ENCODE results near the gene ANKRD11.

Gene ANKRD11

GRCh38 chr16:89287777-89288576 is 202.4 kb downstream of the ANKRD11 start:
- H2BK15ac ChIP-seq (replicated peaks; ENCODE audit: low read depth), result no peak overlapping the region
- H4K5ac ChIP-seq (ENCODE audit: low read length), result no peak overlapping the region
- no peak for DNase-seq
- H3K4me2 ChIP-seq (ENCODE audit: low read length), result no peak overlapping the region
- H2AK5ac ChIP-seq (ENCODE audit: low read length), result no peak overlapping the region
- no peak overlapping the region for H3K27ac ChIP-seq (ENCODE audit: low read depth, low read length)
- peaks cover 15% of the 10 kb centered on the region for H3K79me2 ChIP-seq (ENCODE audit: control insufficient read depth, insufficient read depth, low read length)
- no peak overlapping the region for H3K9ac ChIP-seq (ENCODE audit: low read length)
- H4K8ac ChIP-seq (ENCODE audit: low read depth, low read length), result no peak overlapping the region
- H3K4me3 ChIP-seq (ENCODE audit: low read length), result no peak overlapping the region
- H3K4me1 ChIP-seq (ENCODE audit: control insufficient read depth, low read depth, low read length), result peaks cover 22% of the 10 kb centered on the region
- H3K79me1 ChIP-seq (ENCODE audit: low read length), result peaks cover 23% of the 10 kb centered on the region
- H3K4ac ChIP-seq (ENCODE audit: low read depth, low read length), result no peak overlapping the region
- H3K27me3 ChIP-seq (ENCODE audit: insufficient read depth, low read length, poor library complexity), result no peaks in the 10 kb centered on the region
- H3K56ac ChIP-seq (ENCODE audit: low read length), result no peak overlapping the region
- no peak overlapping the region for H3K23ac ChIP-seq (ENCODE audit: low read length)
- peaks cover 16% of the 10 kb centered on the region for H3K36me3 ChIP-seq (ENCODE audit: control insufficient read depth, insufficient read depth, low read length)
- H2BK120ac ChIP-seq (ENCODE audit: low read depth, low read length), result no peak overlapping the region
- no CpG with 5 or more reads among the region's 30 CpGs for WGBS (ENCODE audit: extremely low coverage, insufficient coverage, low lambda C conversion rate)
- no peak overlapping the region for H3K18ac ChIP-seq (ENCODE audit: low read length)
- no peak overlapping the region for H2BK5ac ChIP-seq (ENCODE audit: low read length)

- Histone ChIP-seq H2AK5ac (ENCODE audit: low read length) (no peak overlapping the region), H3K4me3 (ENCODE audit: low read length) (no peak overlapping the region), H3K4ac (ENCODE audit: low read depth, low read length) (no peak overlapping the region), H4K5ac (ENCODE audit: low read length) (no peak overlapping the region), H2BK120ac (ENCODE audit: low read depth, low read length) (no peak overlapping the region), H3K23ac (ENCODE audit: low read length) (no peak overlapping the region), H2BK5ac (ENCODE audit: low read length) (no peak overlapping the region), H3K4me1 (ENCODE audit: control insufficient read depth, low read depth, low read length) (peaks cover 4% of the 10 kb centered on the region), H4K8ac (ENCODE audit: low read depth, low read length) (no peak overlapping the region), H3K4me2 (ENCODE audit: low read length) (no peak overlapping the region), H3K56ac (ENCODE audit: low read length) (no peak overlapping the region), H3K79me1 (ENCODE audit: low read length) (peaks cover 17% of the 10 kb centered on the region), H3K18ac (ENCODE audit: low read length) (no peak overlapping the region), H3K79me2 (ENCODE audit: control insufficient read depth, insufficient read depth, low read length) (peaks cover 5% of the 10 kb centered on the region), H3K27me3 (ENCODE audit: insufficient read depth, low read length, poor library complexity) (no peaks in the 10 kb centered on the region), H2BK15ac (replicated peaks; ENCODE audit: low read depth) (no peak overlapping the region), H3K36me3 (ENCODE audit: control insufficient read depth, insufficient read depth, low read length) (peaks cover 18% of the 10 kb centered on the region), H3K27ac (ENCODE audit: low read depth, low read length) (no peak overlapping the region), H3K9ac (ENCODE audit: low read length) (no peak overlapping the region)
- no peak for DNase-seq
- no CpG with 5 or more reads among the region's 25 CpGs for WGBS (ENCODE audit: extremely low coverage, insufficient coverage, low lambda C conversion rate)
Measured at GRCh38 chr16:89286096-89286495, 204.3 kb downstream of the ANKRD11 start.

GRCh38 chr16:89285381-89285780 is 205.0 kb downstream of the ANKRD11 start:
- Histone ChIP-seq H3K4me3 (ENCODE audit: low read length) (no peak overlapping the region), H2AK5ac (ENCODE audit: low read length) (no peak overlapping the region), H3K79me1 (ENCODE audit: low read length) (peaks cover 15% of the 10 kb centered on the region), H3K9ac (ENCODE audit: low read length) (no peak overlapping the region), H2BK5ac (ENCODE audit: low read length) (no peak overlapping the region), H3K18ac (ENCODE audit: low read length) (no peak overlapping the region), H3K4ac (ENCODE audit: low read depth, low read length) (no peak overlapping the region), H4K8ac (ENCODE audit: low read depth, low read length) (no peak overlapping the region), H3K4me2 (ENCODE audit: low read length) (no peak overlapping the region), H3K36me3 (ENCODE audit: control insufficient read depth, insufficient read depth, low read length) (peaks cover 18% of the 10 kb centered on the region), H3K27ac (ENCODE audit: low read depth, low read length) (no peak overlapping the region), H3K23ac (ENCODE audit: low read length) (no peak overlapping the region), H2BK15ac (replicated peaks; ENCODE audit: low read depth) (no peak overlapping the region), H3K79me2 (ENCODE audit: control insufficient read depth, insufficient read depth, low read length) (peaks cover 2% of the 10 kb centered on the region), H3K56ac (ENCODE audit: low read length) (no peak overlapping the region), H3K4me1 (ENCODE audit: control insufficient read depth, low read depth, low read length) (no peaks in the 10 kb centered on the region), H3K27me3 (ENCODE audit: insufficient read depth, low read length, poor library complexity) (no peaks in the 10 kb centered on the region), H4K5ac (ENCODE audit: low read length) (no peak overlapping the region), H2BK120ac (ENCODE audit: low read depth, low read length) (no peak overlapping the region)
- no peak for DNase-seq
- WGBS (ENCODE audit: extremely low coverage, insufficient coverage, low lambda C conversion rate), result no CpG with 5 or more reads among the region's 17 CpGs

DNA sequence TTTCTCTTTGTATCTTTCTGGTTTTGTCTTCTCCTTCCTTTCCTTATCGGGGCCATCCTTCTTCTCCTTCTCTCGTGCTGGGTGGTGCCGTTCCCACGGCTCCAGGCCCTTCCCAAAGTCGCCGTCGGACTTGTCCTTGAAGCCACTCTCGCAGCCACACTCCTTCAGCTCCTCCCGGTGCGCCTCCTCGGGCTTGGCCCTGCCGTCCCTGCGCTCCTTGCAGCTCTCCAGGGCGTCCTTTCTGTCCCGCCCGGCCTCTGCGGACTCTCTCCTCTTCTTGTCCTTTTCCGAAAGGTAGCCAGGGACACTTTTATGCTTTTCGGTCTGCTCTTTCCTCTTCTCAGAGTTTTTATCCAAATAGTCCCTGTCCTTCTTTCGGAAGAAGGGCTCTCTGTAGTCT is 206.9 kb downstream of the ANKRD11 start:
- Histone ChIP-seq H3K4me2 (ENCODE audit: low read length) (no peak overlapping the region), H3K27ac (ENCODE audit: low read depth, low read length) (no peak overlapping the region), H3K79me2 (ENCODE audit: control insufficient read depth, insufficient read depth, low read length) (no peaks in the 10 kb centered on the region), H3K23ac (ENCODE audit: low read length) (no peak overlapping the region), H2BK120ac (ENCODE audit: low read depth, low read length) (no peak overlapping the region), H3K9ac (ENCODE audit: low read length) (no peak overlapping the region), H3K4me1 (ENCODE audit: control insufficient read depth, low read depth, low read length) (no peaks in the 10 kb centered on the region), H2AK5ac (ENCODE audit: low read length) (no peak overlapping the region), H3K4me3 (ENCODE audit: low read length) (no peak overlapping the region), H3K36me3 (ENCODE audit: control insufficient read depth, insufficient read depth, low read length) (peaks cover 14% of the 10 kb centered on the region), H3K56ac (ENCODE audit: low read length) (no peak overlapping the region), H4K5ac (ENCODE audit: low read length) (no peak overlapping the region), H3K18ac (ENCODE audit: low read length) (no peak overlapping the region), H3K27me3 (ENCODE audit: insufficient read depth, low read length, poor library complexity) (no peaks in the 10 kb centered on the region), H3K4ac (ENCODE audit: low read depth, low read length) (no peak overlapping the region), H3K79me1 (ENCODE audit: low read length) (peaks cover 7% of the 10 kb centered on the region), H4K8ac (ENCODE audit: low read depth, low read length) (no peak overlapping the region), H2BK15ac (replicated peaks; ENCODE audit: low read depth) (no peak overlapping the region), H2BK5ac (ENCODE audit: low read length) (no peak overlapping the region)
- WGBS (ENCODE audit: extremely low coverage, insufficient coverage, low lambda C conversion rate), result no CpG with 5 or more reads among the region's 20 CpGs
- no peak for DNase-seq

GRCh38 chr16:89282523-89282922 is 207.8 kb downstream of the ANKRD11 start:
- no peak overlapping the region for H4K5ac ChIP-seq (ENCODE audit: low read length)
- H3K27ac ChIP-seq (ENCODE audit: low read depth, low read length), result no peak overlapping the region
- no peak overlapping the region for H3K4ac ChIP-seq (ENCODE audit: low read depth, low read length)
- DNase-seq, result no peak
- no peak overlapping the region for H3K18ac ChIP-seq (ENCODE audit: low read length)
- H2AK5ac ChIP-seq (ENCODE audit: low read length), result no peak overlapping the region
- H2BK120ac ChIP-seq (ENCODE audit: low read depth, low read length), result no peak overlapping the region
- H2BK15ac ChIP-seq (replicated peaks; ENCODE audit: low read depth), result no peak overlapping the region
- no peaks in the 10 kb centered on the region for H3K4me1 ChIP-seq (ENCODE audit: control insufficient read depth, low read depth, low read length)
- H4K8ac ChIP-seq (ENCODE audit: low read depth, low read length), result no peak overlapping the region
- no peak overlapping the region for H3K4me3 ChIP-seq (ENCODE audit: low read length)
- no peak overlapping the region for H3K9ac ChIP-seq (ENCODE audit: low read length)
- no peak overlapping the region for H2BK5ac ChIP-seq (ENCODE audit: low read length)
- no peak overlapping the region for H3K4me2 ChIP-seq (ENCODE audit: low read length)
- no peaks in the 10 kb centered on the region for H3K79me2 ChIP-seq (ENCODE audit: control insufficient read depth, insufficient read depth, low read length)
- no peaks in the 10 kb centered on the region for H3K27me3 ChIP-seq (ENCODE audit: insufficient read depth, low read length, poor library complexity)
- H3K56ac ChIP-seq (ENCODE audit: low read length), result no peak overlapping the region
- H3K23ac ChIP-seq (ENCODE audit: low read length), result no peak overlapping the region
- no CpG with 5 or more reads among the region's 18 CpGs for WGBS (ENCODE audit: extremely low coverage, insufficient coverage, low lambda C conversion rate)
- H3K79me1 ChIP-seq (ENCODE audit: low read length), result peaks cover 6% of the 10 kb centered on the region
- H3K36me3 ChIP-seq (ENCODE audit: control insufficient read depth, insufficient read depth, low read length), result peaks cover 14% of the 10 kb centered on the region

GRCh38 chr16:89281829-89282228 is 208.5 kb downstream of the ANKRD11 start:
- Histone ChIP-seq H3K23ac (ENCODE audit: low read length) (no peak overlapping the region), H3K27me3 (ENCODE audit: insufficient read depth, low read length, poor library complexity) (no peaks in the 10 kb centered on the region), H2BK120ac (ENCODE audit: low read depth, low read length) (no peak overlapping the region), H4K5ac (ENCODE audit: low read length) (no peak overlapping the region), H2BK5ac (ENCODE audit: low read length) (no peak overlapping the region), H3K18ac (ENCODE audit: low read length) (no peak overlapping the region), H4K8ac (ENCODE audit: low read depth, low read length) (no peak overlapping the region), H3K79me1 (ENCODE audit: low read length) (peaks cover 4% of the 10 kb centered on the region), H2BK15ac (replicated peaks; ENCODE audit: low read depth) (no peak overlapping the region), H3K4ac (ENCODE audit: low read depth, low read length) (no peak overlapping the region), H3K4me2 (ENCODE audit: low read length) (no peak overlapping the region), H2AK5ac (ENCODE audit: low read length) (no peak overlapping the region), H3K4me1 (ENCODE audit: control insufficient read depth, low read depth, low read length) (no peaks in the 10 kb centered on the region), H3K9ac (ENCODE audit: low read length) (no peak overlapping the region), H3K27ac (ENCODE audit: low read depth, low read length) (no peak overlapping the region), H3K56ac (ENCODE audit: low read length) (no peak overlapping the region), H3K36me3 (ENCODE audit: control insufficient read depth, insufficient read depth, low read length) (peaks cover 14% of the 10 kb centered on the region), H3K4me3 (ENCODE audit: low read length) (no peak overlapping the region), H3K79me2 (ENCODE audit: control insufficient read depth, insufficient read depth, low read length) (no peaks in the 10 kb centered on the region)
- no CpG with 5 or more reads among the region's 20 CpGs for WGBS (ENCODE audit: extremely low coverage, insufficient coverage, low lambda C conversion rate)
- no peak for DNase-seq
